ENCODE data around the gene SBF1.
"Not testable (repeated sequence)": the region's sequence is repeated elsewhere in the genome, so short reads cannot be mapped to it uniquely, and the experiment has no call there.

The SBF1 gene

DNA sequence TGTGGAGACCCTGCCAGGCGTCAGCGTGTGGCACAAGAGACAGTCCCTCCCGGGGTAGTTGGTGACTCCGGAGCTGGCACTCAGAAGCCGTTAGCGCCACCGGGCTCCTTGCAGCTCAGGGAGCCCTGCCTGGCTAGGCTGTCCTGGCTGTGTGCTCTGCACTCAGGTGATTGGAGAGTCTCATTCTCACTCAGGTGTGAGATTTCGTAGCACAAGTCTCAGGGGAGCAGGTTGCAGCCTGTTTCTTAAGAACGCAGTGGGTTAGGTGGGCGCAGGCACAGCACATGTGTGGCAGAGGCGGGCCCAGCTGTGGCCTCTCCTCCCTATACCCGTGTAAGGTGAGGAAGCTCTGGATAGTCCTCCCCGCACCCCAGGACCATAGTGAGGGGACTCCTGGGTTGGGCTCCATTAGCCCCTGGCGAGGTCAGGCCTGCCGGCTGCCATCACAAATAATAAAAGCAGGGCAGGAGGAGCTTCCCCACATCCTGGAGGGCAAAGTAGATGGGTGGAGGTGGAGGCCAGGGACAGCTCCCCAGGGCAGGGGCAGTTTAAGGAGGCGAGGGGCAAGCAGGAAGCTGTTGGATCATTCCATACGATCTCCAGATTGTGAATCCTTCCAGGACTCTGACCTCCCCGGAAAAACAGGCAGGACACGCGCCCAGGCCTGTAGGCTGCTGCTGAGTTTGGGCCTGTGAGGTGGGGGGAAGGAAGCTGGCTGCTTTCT lies 39.4 kb downstream of the SBF1 start:
- no peak for TF ChIP-seq ZFX (IDR thresholded peaks at IDR 0.05; ENCODE audit: borderline replicate concordance)

DNA sequence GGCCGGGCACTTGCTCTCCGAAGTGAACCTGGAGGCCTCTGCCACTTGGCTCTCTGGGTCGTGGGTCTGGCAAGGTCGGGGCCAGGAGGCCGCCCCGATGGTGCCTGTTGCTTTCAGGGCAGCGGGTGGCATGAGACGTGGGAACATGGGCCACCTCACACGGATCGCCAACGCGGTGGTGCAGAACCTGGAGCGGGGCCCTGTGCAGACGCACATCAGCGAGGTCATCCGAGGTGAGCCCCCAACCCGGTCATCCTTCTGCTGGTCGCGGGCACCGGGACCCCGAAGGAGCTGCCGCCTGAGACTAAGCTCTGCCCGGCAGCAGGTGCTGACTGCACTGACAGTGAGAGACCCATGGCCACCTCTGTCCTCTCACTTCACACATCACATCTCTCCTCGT lies 40.0 kb downstream of the SBF1 start:
- TF ChIP-seq, protein P1, sequence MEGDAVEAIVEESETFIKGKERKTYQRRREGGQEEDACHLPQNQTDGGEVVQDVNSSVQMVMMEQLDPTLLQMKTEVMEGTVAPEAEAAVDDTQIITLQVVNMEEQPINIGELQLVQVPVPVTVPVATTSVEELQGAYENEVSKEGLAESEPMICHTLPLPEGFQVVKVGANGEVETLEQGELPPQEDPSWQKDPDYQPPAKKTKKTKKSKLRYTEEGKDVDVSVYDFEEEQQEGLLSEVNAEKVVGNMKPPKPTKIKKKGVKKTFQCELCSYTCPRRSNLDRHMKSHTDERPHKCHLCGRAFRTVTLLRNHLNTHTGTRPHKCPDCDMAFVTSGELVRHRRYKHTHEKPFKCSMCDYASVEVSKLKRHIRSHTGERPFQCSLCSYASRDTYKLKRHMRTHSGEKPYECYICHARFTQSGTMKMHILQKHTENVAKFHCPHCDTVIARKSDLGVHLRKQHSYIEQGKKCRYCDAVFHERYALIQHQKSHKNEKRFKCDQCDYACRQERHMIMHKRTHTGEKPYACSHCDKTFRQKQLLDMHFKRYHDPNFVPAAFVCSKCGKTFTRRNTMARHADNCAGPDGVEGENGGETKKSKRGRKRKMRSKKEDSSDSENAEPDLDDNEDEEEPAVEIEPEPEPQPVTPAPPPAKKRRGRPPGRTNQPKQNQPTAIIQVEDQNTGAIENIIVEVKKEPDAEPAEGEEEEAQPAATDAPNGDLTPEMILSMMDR (IDR thresholded peaks at IDR 0.05), result no peak
- no peak for TF ChIP-seq ZFX (IDR thresholded peaks at IDR 0.05; ENCODE audit: borderline replicate concordance)
- H3K27ac ChIP-seq, result no peak overlapping the region

More for the DNA sequence above, 39.4 kb downstream of the SBF1 start:
- no peak overlapping the region for H3K27ac ChIP-seq

DNA sequence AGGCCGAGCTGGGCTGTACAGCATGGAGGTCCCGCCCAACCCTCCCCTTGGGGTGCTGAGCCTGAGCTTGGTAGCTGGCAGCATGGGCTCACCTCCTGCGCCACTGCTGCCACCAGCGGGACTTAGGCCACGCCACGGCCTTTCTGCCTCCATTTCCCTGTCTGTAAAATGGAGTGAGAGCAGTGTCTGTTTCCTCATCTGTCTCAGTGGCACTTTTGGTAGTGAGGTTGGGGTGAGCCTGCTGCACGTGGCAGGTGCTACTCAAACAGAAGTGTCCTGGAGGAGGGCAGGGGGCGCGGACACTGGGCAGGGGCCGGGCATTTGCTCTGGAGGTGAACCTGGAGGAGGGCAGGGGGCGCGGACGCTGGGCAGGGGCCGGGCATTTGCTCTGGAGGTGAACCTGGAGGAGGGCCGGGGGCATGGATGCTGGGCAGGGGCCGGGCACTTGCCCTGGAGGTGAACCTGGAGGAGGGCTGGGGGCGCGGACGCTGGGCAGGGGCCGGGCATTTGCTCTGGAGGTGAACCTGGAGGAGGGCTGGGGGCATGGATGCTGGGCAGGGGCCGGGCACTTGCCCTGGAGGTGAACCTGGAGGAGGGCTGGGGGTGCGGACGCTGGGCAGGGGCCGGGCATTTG lies 41.8 kb downstream of the SBF1 start:
- not testable (repeated sequence) for H3K27ac ChIP-seq

DNA sequence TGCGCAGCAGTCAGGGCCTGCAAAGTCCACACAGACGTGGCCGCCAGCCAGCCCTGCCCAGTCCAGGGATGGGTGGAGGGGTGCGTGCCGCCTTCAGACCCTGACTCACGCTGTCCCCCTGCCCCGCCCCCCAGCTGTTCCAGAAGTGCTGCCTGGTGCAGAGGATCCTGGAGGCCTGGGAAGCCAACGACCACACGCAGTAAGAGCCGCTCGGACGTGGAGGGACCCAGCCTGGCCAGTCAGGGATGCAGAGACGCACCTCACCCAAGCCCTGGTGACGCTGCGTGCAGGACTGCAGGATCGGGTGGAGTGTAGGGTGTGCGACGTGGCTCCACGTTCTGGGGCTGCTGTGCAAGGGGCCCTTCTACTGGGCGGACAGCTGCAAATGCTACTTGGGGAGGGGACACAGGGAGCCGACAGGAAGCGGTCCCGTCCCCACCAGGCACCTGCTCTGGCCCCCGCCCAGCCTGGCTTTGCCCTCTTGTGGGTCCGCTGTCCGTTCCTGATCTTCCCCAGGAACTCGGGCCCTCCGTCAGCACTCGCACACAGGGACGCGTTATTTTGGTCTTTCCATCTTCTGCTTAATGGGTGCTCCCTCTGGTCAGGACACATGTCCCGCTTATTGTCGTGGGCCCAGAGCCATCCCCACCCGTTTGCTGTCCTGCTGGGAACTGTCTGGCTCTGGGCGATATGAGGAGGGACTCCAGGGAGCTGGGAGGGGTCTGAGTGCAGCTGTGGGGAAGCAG lies 42.5 kb downstream of the SBF1 start:
- H3K27ac ChIP-seq, result no peak overlapping the region
- TF ChIP-seq, protein P1 (IDR thresholded peaks at IDR 0.05), result no peak
- TF ChIP-seq ZFX (IDR thresholded peaks at IDR 0.05; ENCODE audit: borderline replicate concordance), result no peak

DNA sequence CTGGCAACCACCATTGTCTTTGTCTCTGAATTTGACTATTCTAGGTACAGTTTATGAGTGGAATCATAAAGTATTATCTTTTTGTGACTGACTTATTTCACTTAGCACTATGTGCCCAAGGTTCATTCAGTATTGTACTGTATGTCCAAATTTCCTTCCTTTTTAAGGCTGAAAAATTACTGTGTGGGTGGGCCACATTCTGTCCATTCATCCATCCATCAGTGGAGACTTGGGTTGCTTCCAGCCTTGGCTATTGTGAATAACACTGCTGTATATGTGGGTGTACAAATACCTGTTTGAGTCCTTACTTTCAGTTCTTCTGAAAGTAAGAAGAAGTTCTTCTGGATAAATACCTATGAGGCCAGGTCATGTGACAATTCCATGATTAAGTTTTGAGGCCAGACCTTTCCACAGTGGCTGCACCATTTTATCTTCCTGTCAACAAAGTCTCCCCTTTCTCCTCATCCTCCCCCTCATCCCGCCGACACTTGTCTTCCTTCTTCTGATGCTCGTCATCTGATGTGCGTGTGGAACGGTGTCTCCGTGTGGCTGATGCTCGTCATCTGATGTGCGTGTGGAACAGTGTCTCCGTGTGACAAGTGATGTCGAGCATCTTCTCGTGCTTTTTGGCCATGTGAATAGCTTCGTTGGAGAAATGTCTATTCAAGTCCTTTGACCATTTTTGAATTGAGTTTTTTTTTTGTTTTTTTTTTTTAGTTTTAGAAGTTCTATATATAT lies 49.5 kb downstream of the SBF1 start:
- H3K27ac ChIP-seq, result no peak overlapping the region
- TF ChIP-seq ZFX (IDR thresholded peaks at IDR 0.05; ENCODE audit: borderline replicate concordance), result no peak
- TF ChIP-seq, protein P1 (IDR thresholded peaks at IDR 0.05), result no peak

DNA sequence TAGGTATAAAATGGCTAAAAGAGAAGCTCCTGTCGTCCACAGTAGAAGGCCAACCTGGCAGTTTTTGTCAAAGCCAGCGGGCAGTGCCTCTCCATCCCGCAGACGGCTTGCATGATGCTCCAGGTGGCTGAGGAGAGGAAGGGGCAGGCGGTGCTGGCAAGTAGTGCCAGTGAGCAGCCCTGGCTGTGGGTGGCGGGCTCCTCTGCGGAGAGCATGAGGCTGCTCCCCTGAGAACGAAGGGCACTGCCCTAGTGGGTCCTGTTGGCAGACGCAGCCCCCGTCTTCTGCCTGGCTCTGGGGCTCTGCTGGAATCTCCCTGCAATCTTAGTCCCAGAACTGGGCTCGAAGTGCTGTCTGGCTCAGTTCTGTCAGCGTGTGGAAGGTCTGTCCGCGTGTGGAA lies 50.9 kb downstream of the SBF1 start:
- TF ChIP-seq, protein P1 (IDR thresholded peaks at IDR 0.05), result no peak
- TF ChIP-seq ZFX (IDR thresholded peaks at IDR 0.05; ENCODE audit: borderline replicate concordance), result no peak
- H3K27ac ChIP-seq, result no peak overlapping the region

DNA sequence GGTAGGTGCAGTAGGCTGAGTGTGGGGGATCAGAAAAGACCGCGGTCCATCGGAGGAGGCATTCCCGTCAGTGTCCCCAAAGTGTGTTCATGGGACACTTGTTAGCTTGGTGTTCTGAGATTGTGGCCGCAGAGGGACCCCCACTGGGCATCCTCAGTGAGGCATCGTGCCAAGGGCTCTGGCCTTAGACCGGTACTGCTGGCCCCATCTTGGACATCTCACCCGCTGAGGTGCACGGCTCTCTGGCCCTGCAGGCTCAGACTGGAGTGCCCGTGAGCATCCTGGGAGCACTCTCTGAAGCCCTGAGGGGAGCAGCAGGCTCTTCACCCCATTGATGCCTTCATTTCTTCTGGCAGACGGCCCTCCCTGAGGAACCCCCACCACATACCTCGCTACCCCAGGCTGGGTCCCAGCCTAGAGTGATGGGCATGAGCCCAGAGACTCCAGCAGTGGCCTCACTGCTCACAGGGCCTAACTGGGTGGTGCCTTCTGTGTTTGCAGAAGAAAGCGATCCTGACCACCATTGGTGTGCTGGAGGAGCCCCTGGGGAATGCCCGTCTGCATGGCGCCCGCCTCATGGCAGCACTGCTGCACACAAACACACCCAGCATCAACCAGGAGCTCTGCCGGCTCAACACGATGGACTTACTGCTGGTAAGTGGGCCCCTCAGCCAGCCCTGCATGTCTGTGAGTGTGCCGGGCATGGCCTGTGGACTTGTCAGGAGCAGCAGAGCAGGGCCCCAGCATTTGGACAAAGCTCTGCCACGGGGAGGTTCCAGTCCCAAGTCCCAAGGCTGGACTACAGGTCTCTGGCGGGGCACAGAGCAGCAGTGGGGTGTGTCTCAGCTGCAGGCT lies 51.6 kb downstream of the SBF1 start:
- no peak for TF ChIP-seq ZFX (IDR thresholded peaks at IDR 0.05; ENCODE audit: borderline replicate concordance)
- TF ChIP-seq, protein P1 (IDR thresholded peaks at IDR 0.05), result no peak
- H3K27ac ChIP-seq, result no peak overlapping the region

Measured in 22Rv1 (cell line).